GM21367 (cell line): Measurements from ENCODE around the gene ABCA13.

Experiments
- ATAC-seq: cut with Tn5 transposase; IDR thresholded peaks from one replicate; pipeline ENCODE4 v1.9.1; 2021; ENCODE audit not compliant: unreplicated experiment

Gene ABCA13

DNA sequence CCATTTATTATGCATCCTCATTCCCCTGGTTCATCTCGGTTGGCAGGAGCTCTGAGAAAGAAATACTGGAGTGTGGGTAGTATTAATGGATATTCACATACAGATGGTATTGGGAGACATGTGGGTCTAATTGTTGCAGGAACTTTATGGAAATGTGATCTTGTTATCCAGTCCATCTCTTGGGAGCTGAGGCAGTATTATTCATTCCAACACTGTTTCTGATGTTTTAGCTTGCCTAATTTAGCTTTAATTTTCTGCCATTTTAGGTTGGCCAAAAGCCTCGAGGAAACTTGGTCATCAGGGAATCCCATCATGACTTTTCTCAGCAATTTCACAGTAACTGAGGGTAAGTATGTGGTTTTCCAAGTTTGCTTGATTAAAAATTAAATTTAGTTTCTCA is 125.7 kb downstream of the ABCA13 start:
- ATAC-seq, result no peak

GRCh38 chr7:48298779-48299178 is 127.5 kb downstream of the ABCA13 start:
- ATAC-seq, result no peak

DNA sequence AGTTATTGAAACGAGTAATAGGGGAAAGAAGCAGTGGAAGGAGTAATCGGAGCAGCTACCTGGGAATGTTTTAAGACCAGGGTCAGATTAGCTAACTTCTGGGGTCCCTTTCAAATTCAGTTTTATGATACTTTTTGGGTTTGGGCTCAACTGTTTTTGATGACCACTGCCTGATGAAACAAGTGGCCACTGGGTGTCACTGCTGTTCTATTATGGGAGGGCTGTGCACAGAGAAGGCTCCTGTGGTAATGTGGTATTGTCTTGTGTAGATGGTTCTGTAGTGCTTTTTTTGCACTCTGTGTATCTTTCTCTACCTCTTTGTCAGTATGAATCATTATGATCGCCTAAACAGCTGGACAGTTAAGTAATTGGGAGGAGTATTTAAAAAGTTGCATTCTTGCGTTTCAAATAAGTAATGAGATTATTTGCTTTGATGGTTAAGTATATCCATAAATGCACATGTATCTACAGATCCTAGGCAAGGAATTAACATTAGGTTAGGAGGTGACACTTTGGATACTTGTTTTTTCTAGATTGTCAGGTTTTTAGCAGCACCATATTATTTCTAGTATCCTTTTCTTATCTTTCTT is 128.4 kb downstream of the ABCA13 start:
- ATAC-seq, result peak; percentile 95

- ATAC-seq, result no peak
Measured at GRCh38 chr7:48300301-48300700, 129.0 kb downstream of the ABCA13 start.

DNA sequence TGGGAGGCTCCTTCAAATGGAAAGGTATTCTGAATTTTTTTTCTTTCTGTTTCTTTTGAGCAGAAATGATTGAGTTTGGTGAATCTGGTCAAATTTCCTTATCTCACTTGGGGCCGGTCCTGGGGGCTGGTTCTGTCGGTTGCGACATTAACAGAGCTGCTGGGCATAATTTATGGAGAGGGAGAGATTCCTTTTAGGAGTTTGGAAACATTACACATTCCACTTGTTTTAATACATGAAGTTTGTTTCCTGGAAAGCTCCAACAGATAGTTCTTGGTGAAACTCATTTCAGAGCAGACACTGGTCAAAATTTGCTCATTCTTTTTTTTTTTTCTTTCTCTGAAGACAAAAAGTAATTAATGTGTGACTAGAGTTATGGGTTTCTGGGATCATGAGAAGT is 129.9 kb downstream of the ABCA13 start:
- ATAC-seq, result no peak

DNA sequence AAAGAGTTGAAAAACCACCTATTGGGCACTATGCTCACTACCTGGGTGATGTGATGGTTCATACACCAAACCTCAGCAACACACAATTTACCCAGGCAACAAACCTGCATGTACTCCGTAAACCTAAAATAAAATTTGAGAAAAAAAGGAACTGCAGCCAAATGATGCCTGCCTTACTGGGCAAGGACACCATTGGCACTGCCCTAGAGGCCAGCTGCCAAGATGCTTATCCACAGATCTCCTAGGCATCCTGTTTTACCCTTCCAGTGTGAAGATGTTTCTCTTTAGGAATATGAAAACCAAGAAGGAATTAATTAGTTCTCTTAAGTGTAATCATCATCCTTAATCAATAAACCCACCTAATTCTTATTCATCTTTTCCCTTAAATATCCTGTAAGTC is 133.4 kb downstream of the ABCA13 start:
- ATAC-seq, result no peak

DNA sequence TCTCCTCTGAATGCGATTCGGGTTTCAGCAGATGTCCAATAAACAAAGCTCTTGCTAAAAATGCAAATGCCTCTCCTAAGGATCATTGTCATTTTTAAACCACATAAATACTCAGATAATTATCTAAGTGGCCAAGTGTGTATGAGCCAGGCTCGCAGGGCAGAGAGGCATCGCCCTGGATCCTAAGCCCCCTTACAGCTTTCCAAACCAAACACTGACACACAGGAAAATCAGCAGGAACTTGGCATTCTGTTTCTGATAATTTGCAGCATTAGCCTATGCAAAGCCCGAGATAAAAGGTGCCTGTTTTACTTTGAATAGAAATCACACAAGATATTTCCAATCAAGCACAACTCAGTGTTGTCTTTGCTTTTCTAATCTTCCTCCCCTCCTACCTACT is 134.4 kb downstream of the ABCA13 start:
- no peak for ATAC-seq

DNA sequence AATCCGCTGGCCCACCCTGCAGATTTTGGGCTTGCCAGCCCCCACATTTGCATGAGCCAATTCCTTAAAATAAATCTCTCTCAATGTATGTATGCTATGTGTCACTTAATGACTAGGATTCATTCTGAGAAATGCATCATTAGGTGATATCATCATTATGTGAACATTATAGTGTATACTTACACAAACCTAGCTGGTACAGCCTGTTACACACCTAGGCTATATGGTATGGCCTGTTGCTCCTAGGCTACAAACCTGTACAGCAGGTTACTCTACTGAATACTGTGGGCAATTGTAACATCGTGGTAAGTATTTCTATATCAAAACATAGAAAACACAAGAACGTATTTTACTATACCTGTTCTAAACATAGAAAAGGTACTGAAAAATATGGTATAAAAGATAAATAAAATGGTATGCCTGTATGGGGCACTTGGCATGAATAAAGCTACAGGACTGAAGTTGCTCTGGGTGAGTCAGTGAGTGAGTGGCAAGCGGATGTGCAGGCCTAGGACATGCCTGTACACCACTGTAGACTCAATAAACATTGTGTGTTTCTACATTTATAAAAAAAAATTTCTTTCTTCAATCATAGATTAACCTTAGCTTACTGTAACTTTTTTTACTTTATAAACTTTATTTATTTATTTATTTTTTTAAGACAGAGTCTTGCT is 135.9 kb downstream of the ABCA13 start:
- no peak for ATAC-seq

DNA sequence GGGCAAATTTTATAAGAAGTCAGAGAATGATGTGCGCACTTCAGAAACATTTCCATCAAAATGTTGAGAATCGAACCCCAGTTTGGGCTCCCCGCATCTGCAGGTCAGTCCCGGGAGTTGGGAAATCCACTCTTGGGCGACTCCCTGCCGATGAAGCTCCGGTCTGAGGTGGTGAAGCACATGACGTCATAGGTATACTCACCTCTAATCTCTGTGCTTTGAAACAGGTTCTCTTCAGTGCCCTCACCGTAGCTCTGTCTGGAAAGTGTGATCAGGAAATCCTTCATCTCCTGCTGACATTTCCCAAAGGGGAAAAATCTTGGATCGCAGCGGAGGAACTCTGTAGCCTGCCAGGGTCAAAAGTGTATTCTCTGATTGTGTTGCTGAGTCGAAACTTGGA is 138.5 kb downstream of the ABCA13 start:
- ATAC-seq, result no peak

GRCh38 chr7:48311464-48312100 is 140.3 kb downstream of the ABCA13 start:
- ATAC-seq, result no peak

GRCh38 chr7:48312151-48312550 is 140.9 kb downstream of the ABCA13 start:
- no peak for ATAC-seq

- no peak for ATAC-seq
Measured at GRCh38 chr7:48316768-48317167, 145.5 kb downstream of the ABCA13 start.

DNA sequence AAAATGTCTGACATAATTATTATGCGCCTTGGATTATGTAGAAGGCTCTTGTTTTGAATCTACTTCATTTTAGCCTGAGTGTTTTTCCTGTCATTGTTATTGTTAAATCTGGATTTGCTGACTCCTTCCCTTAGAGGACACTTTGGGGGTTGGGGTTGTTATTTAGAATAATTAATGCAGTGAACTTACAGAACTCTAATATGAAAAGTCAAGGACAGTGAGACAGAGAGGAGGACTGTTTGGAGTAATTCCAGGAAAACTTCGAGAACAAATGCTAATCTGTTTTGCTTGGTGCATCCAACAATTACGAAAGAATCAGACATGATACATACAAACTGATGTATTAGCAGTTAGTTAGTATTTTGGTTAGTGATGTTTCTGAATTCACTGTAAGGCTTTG is 146.1 kb downstream of the ABCA13 start:
- ATAC-seq, result no peak

- no peak for ATAC-seq
Measured at GRCh38 chr7:48321319-48322010, 150.2 kb downstream of the ABCA13 start.

GRCh38 chr7:48337012-48337621 is 165.9 kb downstream of the ABCA13 start:
- ATAC-seq, result peak; percentile 64

DNA sequence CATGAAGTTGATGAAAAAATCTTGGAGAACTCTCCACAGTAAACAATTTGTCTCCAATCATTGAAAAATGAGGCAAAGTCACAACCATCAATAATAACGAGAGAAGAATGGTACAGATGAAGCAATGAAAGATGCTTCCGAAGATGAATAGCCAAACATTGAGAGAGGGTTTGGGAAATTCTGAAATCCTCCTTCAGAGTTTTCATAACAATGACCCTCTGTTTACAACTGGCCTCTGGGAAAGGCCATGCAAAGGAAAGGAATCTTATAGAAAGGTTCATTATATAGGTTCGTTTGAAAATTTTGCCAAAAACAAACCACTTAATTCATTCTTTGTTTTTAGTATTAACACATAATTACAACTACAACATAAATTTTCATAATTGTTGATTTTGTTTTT is 166.5 kb downstream of the ABCA13 start:
- no peak for ATAC-seq

DNA sequence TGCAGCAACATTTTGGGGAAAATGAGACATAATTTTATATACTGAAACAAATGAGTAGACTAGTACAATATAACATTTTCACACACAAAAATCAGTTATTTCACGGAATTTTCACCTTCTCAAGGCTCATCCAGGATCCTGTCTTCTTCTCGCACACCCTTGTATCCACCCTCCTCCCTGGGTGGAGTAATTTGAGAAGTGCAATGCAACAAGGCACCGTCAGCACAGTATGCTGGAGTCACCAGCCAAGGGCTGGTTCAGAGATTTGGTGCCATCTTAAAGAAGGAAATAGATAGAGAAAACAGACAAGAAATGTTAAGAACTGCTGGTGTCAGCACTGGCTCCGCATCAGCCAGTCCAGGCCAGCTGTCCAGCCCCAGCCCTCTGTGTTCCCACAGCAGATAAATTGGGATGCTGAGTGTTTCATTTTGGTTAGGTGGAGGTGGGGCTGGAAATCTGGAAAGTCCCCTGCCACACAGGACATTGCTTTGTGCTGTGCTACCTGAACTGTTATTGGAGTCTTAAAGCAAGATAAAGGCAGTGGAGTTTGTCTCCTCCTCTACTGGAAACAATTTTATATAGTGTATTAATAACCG is 176.1 kb downstream of the ABCA13 start:
- no peak for ATAC-seq

- ATAC-seq, result no peak
Measured at GRCh38 chr7:48350515-48350914, 179.3 kb downstream of the ABCA13 start.

DNA sequence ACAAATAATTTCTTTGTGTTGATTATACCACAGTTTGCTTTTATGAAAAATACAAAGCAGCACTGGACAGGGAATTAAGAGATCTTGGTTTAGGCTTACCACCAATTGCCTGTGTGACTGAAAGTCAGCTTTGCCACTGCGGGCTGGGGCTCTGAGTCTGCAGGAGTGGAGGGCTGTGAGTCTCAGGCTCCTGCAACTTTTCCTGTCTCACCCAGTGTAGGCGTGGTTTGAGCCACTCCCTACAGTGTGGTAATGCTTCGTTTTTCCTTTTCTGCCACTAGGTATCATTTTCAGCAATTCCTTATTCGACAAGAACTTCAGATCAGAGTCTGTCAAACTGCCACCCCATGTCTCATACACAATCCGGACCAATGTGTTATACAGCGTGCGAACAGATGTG is 180.6 kb downstream of the ABCA13 start:
- no peak for ATAC-seq

DNA sequence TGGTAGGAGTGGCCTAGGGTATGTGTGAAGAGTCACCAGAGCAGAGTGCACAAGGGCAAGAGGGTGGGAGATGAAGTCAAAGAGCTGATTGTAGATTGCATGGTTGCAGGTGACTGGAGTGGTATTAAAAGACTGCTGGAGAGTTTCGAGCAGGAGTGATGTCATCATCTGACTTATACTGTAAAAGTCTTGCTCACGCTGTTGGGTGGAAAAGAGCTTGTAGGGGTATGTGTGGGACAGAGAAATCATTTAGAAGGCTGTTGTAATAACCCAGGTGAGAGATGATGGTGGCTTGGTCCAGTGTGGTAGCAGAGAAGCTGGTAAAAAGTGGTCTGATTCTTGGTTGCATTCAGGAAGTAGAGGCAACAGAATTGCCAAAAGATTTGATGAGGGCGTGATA is 184.1 kb downstream of the ABCA13 start:
- no peak for ATAC-seq

GRCh38 chr7:48360574-48360973 is 189.3 kb downstream of the ABCA13 start:
- ATAC-seq, result no peak
